ENCODE results near the gene GAS6.
"Not testable (repeated sequence)": the region's sequence is repeated elsewhere in the genome, so short reads cannot be mapped to it uniquely, and the experiment has no call there.

GAS6 gene

GRCh38 chr13:113789931-113790330 is 73.9 kb downstream of the GAS6 start:
- not testable (repeated sequence) for DNase-seq (ENCODE audit: low spot score)

- no peak for DNase-seq (ENCODE audit: low spot score)
These were observed 74.7 kb downstream of the GAS6 start for GRCh38 chr13:113789167-113789566.

- no peak for DNase-seq (ENCODE audit: low spot score)
These were observed 75.3 kb downstream of the GAS6 start for GRCh38 chr13:113788413-113789135.

DNA sequence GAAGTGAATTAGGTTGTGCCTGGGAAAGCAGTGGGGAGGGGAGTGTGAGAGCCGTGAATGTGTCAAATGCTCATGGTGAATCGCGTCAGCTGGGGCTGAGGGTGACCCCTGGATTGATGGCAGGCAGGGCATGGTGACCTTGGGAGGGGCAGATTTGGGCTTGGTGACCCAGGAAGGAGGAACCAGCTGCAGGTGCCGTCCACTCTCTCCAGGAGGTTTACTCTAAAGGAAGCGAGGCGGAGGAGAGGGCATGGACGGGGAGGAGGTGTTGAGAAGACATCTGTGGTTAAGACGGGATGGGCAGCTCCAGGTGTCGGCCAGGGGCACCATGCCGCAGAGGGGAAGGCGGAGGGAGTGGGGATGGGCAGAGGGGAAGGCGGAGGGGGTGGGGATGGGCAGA is 76.2 kb downstream of the GAS6 start:
- no peak for DNase-seq (ENCODE audit: low spot score)

DNA sequence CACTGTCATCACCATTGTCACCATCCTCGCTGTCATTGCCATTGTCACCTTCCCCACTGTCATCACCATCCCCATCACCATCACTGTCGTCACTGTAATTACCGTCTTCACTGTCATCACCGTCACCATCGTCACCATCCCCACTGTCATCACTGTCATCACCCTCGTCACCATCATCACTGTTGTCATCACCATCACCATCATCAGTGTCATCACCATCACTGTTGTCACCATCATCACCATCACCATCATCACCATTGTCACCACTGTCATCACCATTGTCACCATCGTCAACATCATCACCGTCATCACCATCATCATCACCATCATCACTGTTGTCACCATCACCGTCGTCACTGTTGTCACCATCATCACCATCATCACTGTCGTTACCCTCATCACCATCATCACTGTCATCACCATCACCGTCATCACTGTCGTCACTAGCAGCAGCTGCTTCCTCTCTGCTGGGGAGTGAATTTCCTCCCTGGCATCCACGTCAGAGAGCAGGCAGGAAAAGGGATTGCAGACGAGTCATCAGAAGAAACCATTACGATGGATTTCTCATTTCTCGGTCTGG is 77.5 kb downstream of the GAS6 start:
- DNase-seq (ENCODE audit: low spot score): no peak

DNA sequence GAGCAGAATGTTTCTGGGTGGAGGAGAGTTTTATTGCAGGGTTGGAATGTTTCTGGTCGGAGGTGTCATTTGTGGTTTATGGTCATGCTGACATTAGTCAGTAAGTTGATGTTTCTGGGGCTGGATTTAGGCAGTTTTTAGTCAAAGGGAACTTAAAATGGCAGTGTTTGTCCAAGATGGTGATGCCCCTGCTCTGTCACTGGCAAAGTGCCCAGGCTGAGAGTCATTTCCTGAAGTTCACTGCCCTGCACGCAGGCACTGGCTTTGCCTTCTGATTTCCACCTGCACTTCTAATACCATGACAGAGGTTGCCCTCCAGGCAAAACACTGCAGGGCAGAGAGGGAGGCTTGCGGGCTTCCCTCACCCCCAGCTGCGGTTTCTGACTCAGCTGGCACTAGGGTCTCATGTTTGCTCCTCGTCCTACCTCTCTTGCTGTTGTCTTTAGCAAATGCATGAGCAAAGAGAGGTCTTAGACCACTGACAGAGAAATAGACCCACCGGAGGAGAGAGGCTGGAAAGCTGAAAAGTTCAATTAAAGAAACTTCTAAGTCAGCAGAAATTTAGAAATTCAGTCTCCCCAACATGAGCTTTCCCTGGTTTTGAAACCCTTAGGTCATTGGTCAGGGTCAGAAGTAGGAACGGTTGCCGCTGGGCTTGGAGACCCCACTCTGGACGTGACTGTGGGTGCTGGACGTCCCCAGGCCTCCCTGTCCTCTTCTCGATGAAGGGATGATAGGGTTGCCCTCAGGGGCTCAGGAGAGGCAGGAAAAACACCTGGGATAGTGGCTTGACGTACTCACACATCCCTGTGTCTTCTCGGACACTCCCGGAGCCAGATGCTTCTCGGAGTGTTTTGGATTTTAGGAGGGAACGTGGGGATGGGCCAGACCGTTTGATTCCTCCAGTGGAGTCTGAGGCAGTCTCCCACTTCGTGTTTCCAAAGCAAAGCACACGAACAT is 78.5 kb downstream of the GAS6 start:
- DNase-seq (ENCODE audit: low spot score): no peak

- DNase-seq (ENCODE audit: low spot score): no peak
These were observed 79.2 kb downstream of the GAS6 start for GRCh38 chr13:113784645-113785024.

GRCh38 chr13:113783966-113784644 is 79.8 kb downstream of the GAS6 start:
- DNase-seq (ENCODE audit: low spot score): no peak

DNA sequence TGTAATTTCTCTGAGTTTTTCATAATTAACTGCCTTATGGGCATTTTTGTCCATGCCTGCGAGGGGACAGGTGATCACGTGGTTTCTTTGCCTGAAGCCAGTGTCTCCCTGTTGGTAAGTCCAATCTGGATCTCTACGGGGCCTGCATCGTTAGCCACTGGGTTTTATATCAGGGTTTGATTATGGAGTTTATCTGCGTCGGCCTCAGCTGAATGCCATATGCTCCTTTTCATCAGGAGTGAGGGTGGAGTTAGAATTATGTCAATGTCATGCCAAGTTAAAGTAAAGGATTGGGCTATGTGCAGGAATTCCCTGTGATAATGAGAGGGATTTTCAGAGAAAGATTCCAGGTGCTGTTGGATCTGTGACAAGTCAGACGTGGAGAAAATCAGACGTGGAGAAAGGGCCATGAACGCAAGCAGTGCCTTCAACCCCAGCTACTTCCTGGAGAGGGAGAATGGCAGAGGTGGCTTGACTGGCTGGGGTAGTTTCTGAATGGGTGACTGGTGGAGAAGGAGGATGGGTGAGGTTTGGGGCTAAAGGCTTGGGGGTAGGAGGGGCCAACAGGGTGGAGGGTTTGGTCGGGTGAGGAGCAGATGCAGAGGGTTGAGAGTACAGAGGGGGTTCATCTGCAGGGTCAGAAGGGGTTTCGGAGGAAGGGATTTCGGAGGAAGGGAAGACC is 80.5 kb downstream of the GAS6 start:
- DNase-seq (ENCODE audit: low spot score): no peak

GRCh38 chr13:113782472-113782871 is 81.4 kb downstream of the GAS6 start:
- no peak for DNase-seq (ENCODE audit: low spot score)

DNA sequence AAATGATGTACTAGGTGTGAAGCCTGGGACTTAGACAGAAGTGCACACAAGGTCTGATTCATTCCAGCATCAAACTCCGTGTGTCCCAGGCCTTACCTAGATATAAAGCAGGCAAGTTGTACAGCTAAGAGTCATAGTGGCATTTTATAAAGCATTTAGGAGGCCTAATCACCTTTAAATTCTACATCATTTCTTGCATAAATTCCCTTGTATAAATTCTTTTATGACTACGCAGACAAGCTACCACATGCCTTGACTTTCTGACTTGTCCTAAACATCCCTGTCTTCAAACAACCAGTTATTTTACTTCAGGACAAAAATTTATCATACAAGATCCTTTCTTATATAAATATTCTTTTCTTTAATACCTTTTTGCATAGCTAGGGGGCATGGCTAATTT is 82.3 kb downstream of the GAS6 start:
- DNase-seq (ENCODE audit: low spot score): no peak

DNA sequence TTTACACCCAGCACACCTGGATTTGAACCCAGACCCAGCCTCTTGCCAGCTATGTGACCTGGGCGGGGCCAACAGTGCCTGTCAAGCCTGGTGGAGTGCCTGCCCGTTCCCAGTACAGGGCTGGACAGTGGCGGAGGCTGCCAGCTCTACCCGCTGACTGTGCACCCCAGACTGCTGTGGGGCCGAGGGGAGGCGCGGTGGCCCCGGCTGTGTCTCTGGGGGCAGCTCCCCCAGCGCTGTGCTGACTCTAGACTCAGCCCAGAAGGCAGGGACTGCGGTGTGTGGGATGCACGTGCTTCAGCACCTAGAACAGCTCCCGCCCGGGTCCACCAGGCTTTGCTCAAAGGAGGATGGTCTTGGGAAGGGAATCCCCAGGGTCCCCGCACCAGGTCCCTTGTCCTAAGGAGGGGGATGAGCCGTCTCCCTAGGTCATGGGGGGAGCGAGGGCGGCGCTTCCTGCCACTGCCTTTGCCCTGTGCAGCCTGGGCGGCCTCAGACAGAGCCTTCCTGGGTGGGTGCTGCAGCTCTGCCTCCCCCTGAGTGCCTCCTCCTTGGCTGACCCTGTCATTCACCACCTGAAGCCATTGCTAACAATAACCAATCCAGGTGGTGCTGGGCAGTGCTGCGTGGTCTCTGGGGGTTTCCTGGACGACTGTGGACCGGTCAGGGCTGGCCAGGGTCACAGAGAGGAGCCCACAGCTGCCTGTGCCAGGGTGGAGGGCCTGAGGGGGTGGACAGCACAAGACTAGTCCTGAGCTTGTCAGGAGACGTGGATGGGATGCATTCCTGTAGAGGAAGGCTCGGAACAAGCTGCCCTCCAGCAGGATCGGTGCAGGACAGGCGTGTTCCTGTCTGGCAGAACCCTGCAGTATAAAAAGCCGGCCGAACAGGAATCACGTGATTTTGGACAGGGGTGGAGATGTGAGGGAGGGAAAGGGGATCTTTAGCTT is 86.3 kb downstream of the GAS6 start:
- DNase-seq (ENCODE audit: low spot score): no peak

- DNase-seq (ENCODE audit: low spot score): no peak
These were observed 87.4 kb downstream of the GAS6 start for GRCh38 chr13:113776231-113777125.

DNA sequence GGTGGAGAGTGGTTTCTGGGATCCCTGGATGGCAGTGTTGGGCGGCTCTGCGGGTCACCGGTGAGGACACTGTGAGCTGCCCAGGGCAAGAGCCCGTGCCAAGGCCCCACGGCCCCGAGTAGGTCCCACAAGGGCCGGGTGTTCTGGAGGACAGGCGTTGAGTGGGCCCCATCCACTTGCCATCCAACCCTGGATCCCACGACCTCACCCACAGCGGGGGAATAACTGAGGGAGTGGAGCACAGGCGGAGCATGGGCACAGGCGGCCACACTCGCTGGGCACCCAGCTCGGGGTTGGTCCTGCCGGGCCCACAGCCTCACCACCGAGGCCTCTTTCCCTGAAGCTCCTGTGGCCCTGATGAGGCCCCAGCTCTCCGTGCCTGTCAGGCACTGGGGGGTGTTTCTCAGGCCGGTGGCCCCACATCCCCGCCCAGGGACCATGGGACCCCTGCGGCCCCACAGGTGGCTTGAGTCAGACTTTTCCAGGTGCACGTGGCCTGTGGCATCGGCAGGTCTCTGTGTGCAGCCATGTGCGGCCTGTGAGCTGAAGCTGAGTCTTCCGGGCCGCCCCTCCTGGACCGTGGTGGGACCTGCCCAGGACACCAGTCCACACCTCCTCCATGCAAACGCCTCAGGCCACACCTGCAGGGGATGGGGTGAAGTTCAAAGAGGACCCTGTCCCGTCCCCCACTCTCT is 88.3 kb downstream of the GAS6 start:
- DNase-seq (ENCODE audit: low spot score): no peak

DNA sequence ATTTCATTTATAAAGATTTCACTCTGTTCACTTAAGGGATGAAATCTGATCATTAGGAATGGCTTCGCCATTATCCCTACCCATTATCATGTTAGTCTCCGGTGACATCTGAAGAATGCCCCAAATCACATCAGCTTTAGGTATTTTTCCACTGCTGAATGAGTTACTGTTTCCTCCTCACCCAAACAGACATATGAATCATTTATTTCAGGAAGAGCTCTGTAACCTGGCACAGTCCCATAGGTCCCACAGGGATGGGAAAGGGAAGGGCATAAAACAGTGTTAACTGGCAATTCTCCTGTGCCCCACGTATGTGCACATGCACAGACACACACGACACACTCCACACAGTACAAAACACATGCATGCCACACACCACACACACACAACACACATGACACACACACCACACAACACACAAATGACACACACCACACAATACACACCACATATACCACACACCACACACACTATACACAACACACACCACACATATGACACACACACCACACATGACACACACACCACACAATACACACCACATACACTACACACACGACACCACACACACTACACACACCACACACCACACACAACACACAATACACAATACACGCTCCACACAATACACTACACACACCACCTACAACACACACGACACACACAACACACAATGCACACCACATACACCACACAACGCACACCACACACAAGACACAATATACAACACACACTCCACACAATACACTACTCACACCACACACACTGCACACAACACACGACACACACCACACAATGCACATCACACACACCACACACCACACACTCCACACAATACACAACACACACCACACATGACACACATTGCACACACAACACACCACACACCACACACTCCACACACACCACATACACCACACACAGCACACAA is 89.4 kb downstream of the GAS6 start:
- DNase-seq (ENCODE audit: low spot score): no peak

DNA sequence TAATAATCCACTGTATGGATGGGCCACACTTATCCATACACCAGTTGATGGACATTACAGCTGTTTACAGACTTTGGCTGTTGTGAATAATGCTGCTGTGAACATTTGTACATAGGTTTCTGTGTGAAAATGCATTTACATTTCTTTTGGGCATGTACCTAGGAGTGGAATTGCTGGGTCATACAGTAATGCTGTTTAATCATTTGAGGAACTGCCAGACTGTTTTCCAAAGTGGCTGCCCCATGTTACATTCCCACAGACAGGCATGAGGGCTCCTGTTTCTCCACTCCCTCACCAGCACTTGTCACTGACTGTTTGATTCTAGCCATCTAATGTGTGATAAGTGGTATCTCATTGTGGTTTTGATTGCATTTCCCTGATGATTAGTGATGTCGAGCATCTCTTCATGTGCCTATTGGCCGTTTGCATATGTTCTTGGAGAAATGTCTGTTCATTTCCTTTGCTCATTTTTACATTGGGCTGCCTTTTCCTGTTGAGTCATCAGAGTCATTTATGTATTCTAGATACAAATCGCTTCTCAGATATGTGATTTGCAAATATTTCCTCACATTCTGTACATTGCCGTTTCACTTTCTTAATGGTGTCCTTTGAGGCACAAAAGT is 92.1 kb downstream of the GAS6 start:
- DNase-seq (ENCODE audit: low spot score): no peak

- DNase-seq (ENCODE audit: low spot score): no peak
These were observed 92.9 kb downstream of the GAS6 start for GRCh38 chr13:113770937-113771336.
